H1 (cell line): Measurements from ENCODE around the gene FARSB.

Experiments
- CREB1 ChIP-seq: IDR thresholded peaks from 2 replicates; pipeline ENCODE4 v1.6.1; 2012; ENCODE audit warnings: inconsistent platforms
- CTCF ChIP-seq, 3 experiments: IDR thresholded peaks; 1 replicate in 2 of 3; 2 replicates in 1 of 3; pipeline versions ENCODE4 v1.5.1 to v1.6.1; 2011; ENCODE audit warnings: low read length in 3 of 3, mild to moderate bottlenecking in 3 of 3, inconsistent platforms in 2 of 3, low read depth in 1 of 3, moderate library complexity in 1 of 3; ENCODE audit not compliant: insufficient read depth in 1 of 3; ENCODE audit errors: control extremely low read depth in 1 of 3
- EZH2 ChIP-seq: fragments of 200-600 bp; sonication (generic); IDR thresholded peaks from 2 replicates; pipeline ENCODE4 v1.7.1; 2012; ENCODE audit warnings: low read depth, mild to moderate bottlenecking, moderate library complexity, low read length, inconsistent platforms; ENCODE audit not compliant: severe bottlenecking
- HDAC2 ChIP-seq, 2 experiments: fragments of 300-600 bp in 1 of 2; sonication (generic) in 1 of 2; IDR thresholded peaks; 2 replicates each; pipeline ENCODE4 v1.6.1; 2011 to 2012; ENCODE audit warnings: low read depth in 2 of 2, low read length in 2 of 2, mild to moderate bottlenecking in 2 of 2, moderate library complexity in 2 of 2, borderline replicate concordance in 1 of 2, inconsistent platforms in 1 of 2
- POLR2A ChIP-seq, 2 experiments: IDR thresholded peaks; 1 replicate in 1 of 2; 2 replicates in 1 of 2; pipeline ENCODE4 v1.6.1; 2011; ENCODE audit warnings: low read depth in 2 of 2, low read length in 2 of 2, mild to moderate bottlenecking in 2 of 2; ENCODE audit errors: control extremely low read depth in 1 of 2
- RXRA ChIP-seq: IDR thresholded peaks from 2 replicates; pipeline ENCODE4 v1.6.1; 2011; ENCODE audit warnings: low read depth, mild to moderate bottlenecking, low read length, moderate library complexity; ENCODE audit not compliant: insufficient read depth
- SRF ChIP-seq: IDR thresholded peaks from 2 replicates; pipeline ENCODE4 v1.6.1; 2011; ENCODE audit warnings: mild to moderate bottlenecking, low read depth, low read length, moderate library complexity
- TF ChIP-seq, protein P1 (sequence below): IDR thresholded peaks from 2 replicates; pipeline ENCODE4 v1.6.1; 2012; ENCODE audit warnings: inconsistent platforms

DNA sequence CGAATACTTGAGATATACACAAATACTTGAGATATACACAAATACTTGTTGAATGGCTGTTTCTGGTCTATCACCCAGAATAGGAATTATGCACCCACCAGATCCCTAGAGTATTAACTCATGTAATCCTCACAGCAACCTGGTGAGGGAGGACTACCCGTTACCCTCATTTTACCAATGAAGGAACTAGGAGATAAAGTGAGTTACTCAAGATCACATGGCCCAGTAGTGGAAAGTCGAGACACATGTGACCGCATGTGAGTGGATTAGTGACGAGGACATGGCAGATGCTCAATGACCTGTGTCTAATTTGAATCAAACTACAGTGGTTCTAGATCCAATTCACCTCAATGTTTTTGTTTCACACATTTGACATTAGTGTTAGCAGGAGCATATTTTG lies 18.0 kb upstream of the FARSB start:
- no peak for TF ChIP-seq SRF
- TF ChIP-seq CTCF (IDR thresholded peaks at IDR 0.05; ENCODE audit: control extremely low read depth in 1 of 3, insufficient read depth in 1 of 3, low read depth in 1 of 3, low read length in 3 of 3): peak in 1 of 3 experiments; percentile 10; a peak in 1 of 4 replicates
- TF ChIP-seq POLR2A (IDR thresholded peaks at IDR 0.05; ENCODE audit: control extremely low read depth in 1 of 2, low read depth in 2 of 2, low read length in 2 of 2): no peak
- no peak for TF ChIP-seq RXRA
- TF ChIP-seq CREB1: no peak
- TF ChIP-seq EZH2: no peak
- TF ChIP-seq HDAC2 (IDR thresholded peaks at IDR 0.05; ENCODE audit: borderline replicate concordance in 1 of 2, low read depth in 2 of 2, low read length in 2 of 2): no peak
- TF ChIP-seq, protein P1, sequence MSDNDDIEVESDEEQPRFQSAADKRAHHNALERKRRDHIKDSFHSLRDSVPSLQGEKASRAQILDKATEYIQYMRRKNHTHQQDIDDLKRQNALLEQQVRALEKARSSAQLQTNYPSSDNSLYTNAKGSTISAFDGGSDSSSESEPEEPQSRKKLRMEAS: peak; percentile 56
